Measurements from ENCODE around the gene STAC3.

DNA sequence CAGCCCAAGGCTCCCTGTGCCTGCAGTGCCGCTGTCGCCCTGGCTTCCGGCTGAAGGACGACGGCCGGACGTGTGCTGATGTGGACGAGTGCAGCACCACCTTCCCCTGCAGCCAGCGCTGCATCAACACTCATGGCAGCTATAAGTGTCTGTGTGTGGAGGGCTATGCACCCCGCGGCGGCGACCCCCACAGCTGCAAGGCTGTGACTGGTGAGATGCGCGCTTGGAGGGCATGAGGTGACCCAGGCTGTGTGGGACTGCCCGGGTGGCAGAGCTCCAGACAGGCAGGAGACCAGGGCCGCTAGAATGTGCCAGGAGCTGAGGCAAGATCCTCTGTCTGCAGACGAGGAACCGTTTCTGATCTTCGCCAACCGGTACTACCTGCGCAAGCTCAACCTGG, 54.0 kb downstream of the STAC3 start:
- TF ChIP-seq EZH2 (IDR thresholded peaks at IDR 0.05; ENCODE audit: low read depth, low read length, severe bottlenecking): no peak
- no peak for TF ChIP-seq RNF2 (IDR thresholded peaks at IDR 0.05; ENCODE audit: borderline replicate concordance, low read depth, low read length, missing control alignments, poor library complexity, severe bottlenecking)
- TF ChIP-seq, protein P1, sequence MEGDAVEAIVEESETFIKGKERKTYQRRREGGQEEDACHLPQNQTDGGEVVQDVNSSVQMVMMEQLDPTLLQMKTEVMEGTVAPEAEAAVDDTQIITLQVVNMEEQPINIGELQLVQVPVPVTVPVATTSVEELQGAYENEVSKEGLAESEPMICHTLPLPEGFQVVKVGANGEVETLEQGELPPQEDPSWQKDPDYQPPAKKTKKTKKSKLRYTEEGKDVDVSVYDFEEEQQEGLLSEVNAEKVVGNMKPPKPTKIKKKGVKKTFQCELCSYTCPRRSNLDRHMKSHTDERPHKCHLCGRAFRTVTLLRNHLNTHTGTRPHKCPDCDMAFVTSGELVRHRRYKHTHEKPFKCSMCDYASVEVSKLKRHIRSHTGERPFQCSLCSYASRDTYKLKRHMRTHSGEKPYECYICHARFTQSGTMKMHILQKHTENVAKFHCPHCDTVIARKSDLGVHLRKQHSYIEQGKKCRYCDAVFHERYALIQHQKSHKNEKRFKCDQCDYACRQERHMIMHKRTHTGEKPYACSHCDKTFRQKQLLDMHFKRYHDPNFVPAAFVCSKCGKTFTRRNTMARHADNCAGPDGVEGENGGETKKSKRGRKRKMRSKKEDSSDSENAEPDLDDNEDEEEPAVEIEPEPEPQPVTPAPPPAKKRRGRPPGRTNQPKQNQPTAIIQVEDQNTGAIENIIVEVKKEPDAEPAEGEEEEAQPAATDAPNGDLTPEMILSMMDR (IDR thresholded peaks at IDR 0.05; ENCODE audit: control extremely low read depth in 1 of 3, insufficient read depth in 1 of 3, low read depth in 1 of 3, low read length in 3 of 3): no peak
- TF ChIP-seq POLR2A (IDR thresholded peaks at IDR 0.05; ENCODE audit: control extremely low read depth in 1 of 2, low read depth in 2 of 2, low read length in 2 of 2): no peak
- no peak for TF ChIP-seq POLR2AphosphoS5 (IDR thresholded peaks at IDR 0.05; ENCODE audit: low read depth, low read length)
- TF ChIP-seq, protein P2, sequence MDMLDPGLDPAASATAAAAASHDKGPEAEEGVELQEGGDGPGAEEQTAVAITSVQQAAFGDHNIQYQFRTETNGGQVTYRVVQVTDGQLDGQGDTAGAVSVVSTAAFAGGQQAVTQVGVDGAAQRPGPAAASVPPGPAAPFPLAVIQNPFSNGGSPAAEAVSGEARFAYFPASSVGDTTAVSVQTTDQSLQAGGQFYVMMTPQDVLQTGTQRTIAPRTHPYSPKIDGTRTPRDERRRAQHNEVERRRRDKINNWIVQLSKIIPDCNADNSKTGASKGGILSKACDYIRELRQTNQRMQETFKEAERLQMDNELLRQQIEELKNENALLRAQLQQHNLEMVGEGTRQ (IDR thresholded peaks at IDR 0.05; ENCODE audit: low read length): no peak
- TF ChIP-seq SRF (IDR thresholded peaks at IDR 0.05; ENCODE audit: low read depth, low read length): no peak
- no peak for TF ChIP-seq TCF12 (IDR thresholded peaks at IDR 0.05; ENCODE audit: low read depth, low read length)
- no peak for TF ChIP-seq CBX8 (IDR thresholded peaks at IDR 0.05; ENCODE audit: borderline replicate concordance, low read depth, low read length)
- TF ChIP-seq GABPA (IDR thresholded peaks at IDR 0.05; ENCODE audit: borderline replicate concordance, insufficient read depth, low read length): no peak
- no peak for TF ChIP-seq RAD21 (IDR thresholded peaks at IDR 0.05 in 1 of 2, conservative IDR thresholded peaks at IDR 0.05 in 1 of 2; ENCODE audit: low read depth in 2 of 2, low read length in 2 of 2)
- TF ChIP-seq, protein P3, sequence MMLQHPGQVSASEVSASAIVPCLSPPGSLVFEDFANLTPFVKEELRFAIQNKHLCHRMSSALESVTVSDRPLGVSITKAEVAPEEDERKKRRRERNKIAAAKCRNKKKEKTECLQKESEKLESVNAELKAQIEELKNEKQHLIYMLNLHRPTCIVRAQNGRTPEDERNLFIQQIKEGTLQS (IDR thresholded peaks at IDR 0.05; ENCODE audit: insufficient read depth, low read depth, low read length): no peak
